WERI-Rb-1 (cell line): ENCODE measurements around the gene DAB1.

ENCODE experiments used
- DNase-seq: peaks from one replicate; pipeline ENCODE4 v3.0.0-alpha.2; 2020
- H3K27ac ChIP-seq: fragments of 250-450 bp; sonication (Bioruptor Pico); 2 replicates; pipeline ENCODE4 v1.5.1; 2020; ENCODE audit warnings: mild to moderate bottlenecking, moderate library complexity
- H3K27me3 ChIP-seq: fragments of 250-450 bp; sonication (Bioruptor Pico); 2 replicates; pipeline ENCODE4 v1.5.1; 2021; ENCODE audit warnings: mild to moderate bottlenecking, low read depth, moderate library complexity; ENCODE audit not compliant: insufficient read depth, severe bottlenecking
- H3K36me3 ChIP-seq: fragments of 250-450 bp; sonication (Bioruptor Pico); 2 replicates; pipeline ENCODE4 v1.5.1; 2020; ENCODE audit warnings: mild to moderate bottlenecking, moderate library complexity
- H3K4me3 ChIP-seq: 2 replicates; pipeline ENCODE4 v1.5.1; 2011; ENCODE audit warnings: low read depth, mild to moderate bottlenecking, control low read depth, low read length
- H3K9me3 ChIP-seq: fragments of 250-450 bp; sonication (Bioruptor Pico); 2 replicates; pipeline ENCODE4 v1.5.1; 2021; ENCODE audit warnings: mild to moderate bottlenecking, moderate library complexity; ENCODE audit not compliant: severe bottlenecking
- CTCF ChIP-seq: IDR thresholded peaks from 2 replicates; pipeline ENCODE4 v1.5.1; 2011; ENCODE audit warnings: low read depth, mild to moderate bottlenecking, control low read depth, inconsistent platforms, low read length

Gene DAB1

GRCh38 chr1:57467830-57468229, 44.0 kb upstream of the DAB1 start:
- DNase-seq = no peak
- Histone ChIP-seq H3K27ac (no peak overlapping the region), H3K36me3 (no peaks in the 10 kb centered on the region), H3K4me3 (no peak overlapping the region), H3K27me3 (no peaks in the 10 kb centered on the region), H3K9me3 (no peaks in the 10 kb centered on the region)
- TF ChIP-seq CTCF = no peak

GRCh38 chr1:57464756-57465155, 40.9 kb upstream of the DAB1 start:
- no peak overlapping the region for H3K27ac ChIP-seq
- no peak overlapping the region for H3K4me3 ChIP-seq
- no peak for DNase-seq
- no peak for TF ChIP-seq CTCF
- no peaks in the 10 kb centered on the region for H3K27me3 ChIP-seq
- H3K9me3 ChIP-seq = no peaks in the 10 kb centered on the region
- no peaks in the 10 kb centered on the region for H3K36me3 ChIP-seq

- Histone ChIP-seq H3K27ac (no peak overlapping the region), H3K4me3 (no peak overlapping the region), H3K27me3 (no peaks in the 10 kb centered on the region), H3K9me3 (no peaks in the 10 kb centered on the region), H3K36me3 (no peaks in the 10 kb centered on the region)
- TF ChIP-seq CTCF = no peak
- no peak for DNase-seq
Measured at GRCh38 chr1:57463343-57463742, 39.5 kb upstream of the DAB1 start.

- TF ChIP-seq CTCF = no peak
- Histone ChIP-seq H3K9me3 (no peaks in the 10 kb centered on the region), H3K4me3 (no peak overlapping the region), H3K27me3 (no peaks in the 10 kb centered on the region), H3K36me3 (no peaks in the 10 kb centered on the region), H3K27ac (no peak overlapping the region)
- no peak for DNase-seq
Measured at GRCh38 chr1:57461405-57461804, 37.5 kb upstream of the DAB1 start.

GRCh38 chr1:57451516-57451915, 27.7 kb upstream of the DAB1 start:
- Histone ChIP-seq H3K4me3 (no peak overlapping the region), H3K27me3 (no peaks in the 10 kb centered on the region), H3K27ac (peak overlapping the region; percentile 63), H3K36me3 (no peaks in the 10 kb centered on the region), H3K9me3 (no peaks in the 10 kb centered on the region)
- TF ChIP-seq CTCF = no peak
- DNase-seq = no peak

GRCh38 chr1:57450981-57451380, 27.1 kb upstream of the DAB1 start:
- Histone ChIP-seq H3K4me3 (no peak overlapping the region), H3K27me3 (no peaks in the 10 kb centered on the region), H3K36me3 (no peaks in the 10 kb centered on the region), H3K9me3 (no peaks in the 10 kb centered on the region), H3K27ac (peak overlapping the region; percentile 63)
- no peak for TF ChIP-seq CTCF
- no peak for DNase-seq
